Mammary epithelial cell (primary cell): ENCODE measurements around the gene ZBTB49.

Experiments used
- EZH2 ChIP-seq: IDR thresholded peaks from 2 replicates; pipeline ENCODE4 v1.6.1; 2012; ENCODE audit warnings: low read length, inconsistent platforms, borderline replicate concordance
- TF ChIP-seq, protein P1 (sequence below), 2 donors: IDR thresholded peaks in 1 of 2; conservative IDR thresholded peaks in 1 of 2; 2 replicates each; pipeline ENCODE4 v1.5.1; 2011 to 2012; ENCODE audit warnings: inconsistent platforms in 2 of 2, low read length in 2 of 2, mild to moderate bottlenecking in 2 of 2, control low read depth in 1 of 2, low read depth in 1 of 2; ENCODE audit not compliant: insufficient read depth in 1 of 2; ENCODE audit errors: extremely low read depth in 1 of 2

- TF ChIP-seq, protein P1, sequence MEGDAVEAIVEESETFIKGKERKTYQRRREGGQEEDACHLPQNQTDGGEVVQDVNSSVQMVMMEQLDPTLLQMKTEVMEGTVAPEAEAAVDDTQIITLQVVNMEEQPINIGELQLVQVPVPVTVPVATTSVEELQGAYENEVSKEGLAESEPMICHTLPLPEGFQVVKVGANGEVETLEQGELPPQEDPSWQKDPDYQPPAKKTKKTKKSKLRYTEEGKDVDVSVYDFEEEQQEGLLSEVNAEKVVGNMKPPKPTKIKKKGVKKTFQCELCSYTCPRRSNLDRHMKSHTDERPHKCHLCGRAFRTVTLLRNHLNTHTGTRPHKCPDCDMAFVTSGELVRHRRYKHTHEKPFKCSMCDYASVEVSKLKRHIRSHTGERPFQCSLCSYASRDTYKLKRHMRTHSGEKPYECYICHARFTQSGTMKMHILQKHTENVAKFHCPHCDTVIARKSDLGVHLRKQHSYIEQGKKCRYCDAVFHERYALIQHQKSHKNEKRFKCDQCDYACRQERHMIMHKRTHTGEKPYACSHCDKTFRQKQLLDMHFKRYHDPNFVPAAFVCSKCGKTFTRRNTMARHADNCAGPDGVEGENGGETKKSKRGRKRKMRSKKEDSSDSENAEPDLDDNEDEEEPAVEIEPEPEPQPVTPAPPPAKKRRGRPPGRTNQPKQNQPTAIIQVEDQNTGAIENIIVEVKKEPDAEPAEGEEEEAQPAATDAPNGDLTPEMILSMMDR (conservative IDR thresholded peaks at IDR 0.05 in 1 of 2, IDR thresholded peaks at IDR 0.05 in 1 of 2; ENCODE audit: extremely low read depth in 1 of 2, insufficient read depth in 1 of 2, low read depth in 1 of 2, low read length in 2 of 2): no peak
- no peak for TF ChIP-seq EZH2
These were observed 35.9 kb upstream of the ZBTB49 start for GRCh38 chr4:4254199-4254598.
